Endothelial cell of umbilical vein (primary cell): ENCODE results near the gene GLRA1. TPM values are rescaled to one million over a fixed set of nuclear protein-coding genes. Genes with fewer than 3 reads are reported as not detected.

Experiments used
- BruUV-seq: library from RNA; stranded (reverse); fragments of 400-500 nt; replicated peaks from 2 replicates; lab custom pipeline; 2021; lab: Mats Ljungman, UMichigan
- CTCF ChIA-PET: fragments of 300-600, 350-600 bp; sonication (Branson Sonifier 250); formaldehyde crosslinking; loops from one replicate; lab custom pipeline; 2021; ENCODE audit warnings: antibody characterized with exemption, inconsistent platforms; lab: Charles Lee
- POLR2A ChIA-PET: fragments of 300-600, 350-600 bp; sonication (Branson Sonifier 250); formaldehyde crosslinking; loops from one replicate; lab custom pipeline; 2021; ENCODE audit warnings: antibody characterized with exemption, inconsistent platforms; lab: Charles Lee
- DNase-seq: peaks from one replicate; pipeline ENCODE4 v3.0.0-alpha.2; 2011; ENCODE audit warnings: low read depth, low spot score
- FAIRE-seq: peaks from 2 replicates; lab custom pipeline; 2011; peaks lifted over from hg19 to GRCh38; lab: Jason Lieb, UNC
- H2AFZ ChIP-seq: 2 replicates; pipeline ENCODE4 v1.6.0; 2012; ENCODE audit warnings: low read depth, low read length, control low read depth, inconsistent platforms
- H3K27ac ChIP-seq: 2 replicates; pipeline ENCODE4 v1.5.1; 2011; ENCODE audit warnings: low read depth, mild to moderate bottlenecking, control low read depth, low read length, moderate library complexity; ENCODE audit not compliant: insufficient read depth
- H3K27me3 ChIP-seq, 2 experiments: 2 replicates each; pipeline versions ENCODE4 v1.6.0 to v1.6.1; 2011; ENCODE audit warnings: low read length in 2 of 2, mixed read lengths in 1 of 2; ENCODE audit not compliant: control insufficient read depth in 2 of 2, insufficient read depth in 2 of 2
- H3K36me3 ChIP-seq, 2 experiments: 2 replicates in 1 of 2; 3 replicates in 1 of 2; pipeline ENCODE4 v1.5.1; 2011; ENCODE audit warnings: low read length in 2 of 2, mild to moderate bottlenecking in 1 of 2, moderate library complexity in 1 of 2; ENCODE audit not compliant: control insufficient read depth in 2 of 2, insufficient read depth in 2 of 2; ENCODE audit errors: extremely low read depth in 1 of 2
- H3K4me1 ChIP-seq: 3 replicates; pipeline ENCODE4 v1.5.1; 2011; ENCODE audit warnings: mild to moderate bottlenecking, low read length; ENCODE audit not compliant: control insufficient read depth, insufficient read depth; ENCODE audit errors: extremely low read depth
- H3K4me2 ChIP-seq: 2 replicates; pipeline ENCODE4 v1.6.1; 2011; ENCODE audit warnings: low read length, control low read depth, mixed read lengths; ENCODE audit not compliant: insufficient read depth
- H3K4me3 ChIP-seq, 3 experiments: fragments of 200-600 bp in 1 of 3; sonication (generic), shearing (Covaris generic) in 1 of 3; replicated peaks in 1 of 3; 2 replicates each; pipeline ENCODE4 v1.5.1; 2011 to 2016; ENCODE audit warnings: control low read depth in 3 of 3, low read length in 3 of 3, mild to moderate bottlenecking in 2 of 3, inconsistent platforms in 1 of 3, low read depth in 1 of 3, moderate library complexity in 1 of 3; ENCODE audit not compliant: insufficient read depth in 1 of 3
- H3K79me2 ChIP-seq: 2 replicates; pipeline ENCODE4 v1.6.0; 2012; ENCODE audit warnings: low read length, inconsistent platforms; ENCODE audit not compliant: control insufficient read depth, insufficient read depth
- H3K9ac ChIP-seq: replicated peaks from 2 replicates; pipeline ENCODE3; 2011; ENCODE audit warnings: low read length, control low read depth; ENCODE audit not compliant: insufficient read depth; ENCODE audit errors: extremely low read depth
- H3K9me1 ChIP-seq: replicated peaks from 3 replicates; pipeline ENCODE4 v1.6.0; 2011; ENCODE audit warnings: mild to moderate bottlenecking, low read length; ENCODE audit not compliant: control insufficient read depth, insufficient read depth; ENCODE audit errors: extremely low read depth
- H3K9me3 ChIP-seq: replicated peaks from 2 replicates; pipeline ENCODE4 v1.5.1; 2012; ENCODE audit warnings: low read length, inconsistent platforms; ENCODE audit not compliant: control insufficient read depth, insufficient read depth
- H4K20me1 ChIP-seq: replicated peaks from 2 replicates; pipeline ENCODE3; 2011; ENCODE audit warnings: mild to moderate bottlenecking, low read length; ENCODE audit not compliant: control insufficient read depth, insufficient read depth; ENCODE audit errors: extremely low read depth
- EZH2 ChIP-seq: IDR thresholded peaks from 2 replicates; pipeline ENCODE4 v1.6.1; 2012; ENCODE audit warnings: borderline replicate concordance, low read depth, mild to moderate bottlenecking, moderate library complexity, low read length, inconsistent platforms; ENCODE audit not compliant: severe bottlenecking
- FOS ChIP-seq: IDR thresholded peaks from 2 replicates; pipeline ENCODE4 v1.6.1; 2011; ENCODE audit warnings: mild to moderate bottlenecking, low read length, moderate library complexity, borderline replicate concordance; ENCODE audit not compliant: insufficient read depth
- GATA2 ChIP-seq: IDR thresholded peaks from 2 replicates; pipeline ENCODE4 v1.7.0; 2011; ENCODE audit warnings: low read depth, mild to moderate bottlenecking, moderate library complexity, mixed read lengths, low read length; ENCODE audit not compliant: insufficient read length, insufficient read depth
- JUN ChIP-seq: IDR thresholded peaks from 2 replicates; pipeline ENCODE4 v1.6.1; 2011; ENCODE audit warnings: borderline replicate concordance, low read depth; ENCODE audit not compliant: insufficient read length, insufficient read depth
- MYC ChIP-seq: IDR thresholded peaks from one replicate; pipeline ENCODE4 v1.6.1; 2011; ENCODE audit warnings: mild to moderate bottlenecking, low read depth, low read length
- POLR2A ChIP-seq: IDR thresholded peaks from 2 replicates; pipeline ENCODE4 v1.6.1; 2012; ENCODE audit warnings: low read depth, mild to moderate bottlenecking, control low read depth, low read length
- POLR2AphosphoS5 ChIP-seq: IDR thresholded peaks from 2 replicates; pipeline ENCODE4 v1.6.1; 2012; ENCODE audit warnings: low read depth, mild to moderate bottlenecking, control low read depth, low read length, moderate library complexity; ENCODE audit not compliant: insufficient read depth
- dilution Hi-C: fragments of 300-500 bp; cut with MboI; formaldehyde crosslinking; loops from one replicate; pipeline ENCODE4 v1.15.0; 2019; ENCODE audit warnings: low sequenced_read_pairs; ENCODE audit not compliant: extremely low pct_ligation_motif_present
- intact Hi-C: fragments of 100-400 bp; cut with micrococcal nuclease; formaldehyde crosslinking; loops from one replicate; pipeline ENCODE4 v1.10.0; 2022
- polyA plus RNA-seq, 4 experiments: library from polyadenylated mRNA; depleted of rRNA in 3 of 4; stranded (reverse) in 3 of 4; unstranded in 1 of 4; fragments of >200 nt; gene quantifications; 2 replicates each; pipeline versions ENCODE4 v1.2.1 to v1.2.3, GENCODE V29; 2011 to 2012; ENCODE audit warnings: missing spikeins in 1 of 4
- total RNA-seq: library from RNA; stranded (reverse); gene quantifications from 2 replicates; pipeline ENCODE4 v1.2.3, GENCODE V29; 2021
- TF ChIP-seq, protein P1 (sequence below), 2 donors: IDR thresholded peaks; 1 replicate in 1 of 2; 2 replicates in 1 of 2; pipeline ENCODE4 v1.5.1; 2011; ENCODE audit warnings: low read length in 2 of 2, mild to moderate bottlenecking in 2 of 2, moderate library complexity in 2 of 2, control low read depth in 1 of 2, inconsistent platforms in 1 of 2, low read depth in 1 of 2; ENCODE audit not compliant: insufficient read depth in 1 of 2; ENCODE audit errors: extremely low read depth in 1 of 2
- TF ChIP-seq, protein P2 (sequence below): IDR thresholded peaks from 2 replicates; pipeline ENCODE4 v1.6.1; 2011; ENCODE audit not compliant: insufficient read depth, insufficient read length

The GLRA1 gene
- total and polyA plus RNA-seq, 2 donors (not counting 3 experiments of a cell fraction or from before 2014, with no cell fraction given) = not detected

DNA sequence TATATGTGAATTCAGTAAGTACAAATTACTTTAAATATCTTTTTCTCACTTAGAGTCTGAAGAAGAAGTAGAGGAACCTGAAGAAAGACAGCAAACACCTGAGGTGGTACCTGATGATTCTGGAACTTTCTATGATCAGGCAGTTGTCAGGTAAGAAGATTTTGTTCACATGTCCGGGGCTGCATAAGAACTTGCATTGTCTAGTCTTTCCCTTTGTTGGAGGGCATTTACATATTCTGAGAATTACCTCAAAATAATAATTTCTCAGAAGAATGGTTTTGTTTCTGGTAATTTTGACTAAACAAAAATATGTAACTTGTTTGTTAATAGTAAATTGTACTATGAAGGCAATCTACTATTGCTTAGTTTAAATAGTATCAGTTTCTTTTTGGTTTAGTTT is 129.2 kb downstream of the GLRA1 start:
- no peak for DNase-seq

DNA sequence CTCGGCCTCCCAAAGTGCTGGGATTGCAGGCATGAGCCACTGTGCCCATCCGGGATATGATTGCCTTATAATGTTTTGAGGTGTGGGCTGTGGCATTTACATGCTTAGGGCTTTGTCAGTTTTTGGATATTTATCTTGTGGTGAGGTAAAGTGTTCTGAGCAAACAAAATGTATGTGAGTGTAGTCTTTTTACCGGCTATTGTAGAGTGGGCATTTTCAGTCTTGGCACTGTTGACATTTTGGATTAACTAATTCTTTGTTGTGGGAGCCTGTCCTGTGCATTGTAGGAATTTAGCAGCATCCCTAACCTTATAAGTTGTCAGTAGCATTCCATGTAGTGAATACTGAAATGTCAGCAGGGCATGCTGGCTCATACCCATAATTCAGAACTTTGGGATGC is 131.3 kb downstream of the GLRA1 start:
- CTCF ChIA-PET = interaction anchor here (1.4 kb wide), 1 partner anchor 13 kb away, joined by 3 read pairs; no protein-coding TSS in a partner anchor
- peaks cover 30 to 31% of the 10 kb centered on the region in 2 experiments for H3K36me3 ChIP-seq

More for the DNA sequence above, 129.2 kb downstream of the GLRA1 start:
- Histone ChIP-seq H3K9ac (no peak overlapping the region), H3K36me3 (peaks cover 30 to 31% of the 10 kb centered on the region in 2 experiments), H3K9me3 (no peaks in the 10 kb centered on the region), H4K20me1 (no peaks in the 10 kb centered on the region), H2AFZ (no peak overlapping the region), H3K9me1 (no peaks in the 10 kb centered on the region), H3K27me3 (no peaks in the 10 kb centered on the region), H3K27ac (no peak overlapping the region), H3K4me3 (no peak overlapping the region), H3K4me1 (peaks cover 5% of the 10 kb centered on the region), H3K4me2 (no peak overlapping the region), H3K79me2 (peaks cover 93% of the 10 kb centered on the region)
- dilution Hi-C loops (no loop called here), intact Hi-C loops (no loop called here)
- POLR2A ChIA-PET = no interaction called here
- CTCF ChIA-PET = no interaction called here
- BruUV-seq = no TSS peak
- no peak for FAIRE-seq
- TF ChIP-seq, protein P1, sequence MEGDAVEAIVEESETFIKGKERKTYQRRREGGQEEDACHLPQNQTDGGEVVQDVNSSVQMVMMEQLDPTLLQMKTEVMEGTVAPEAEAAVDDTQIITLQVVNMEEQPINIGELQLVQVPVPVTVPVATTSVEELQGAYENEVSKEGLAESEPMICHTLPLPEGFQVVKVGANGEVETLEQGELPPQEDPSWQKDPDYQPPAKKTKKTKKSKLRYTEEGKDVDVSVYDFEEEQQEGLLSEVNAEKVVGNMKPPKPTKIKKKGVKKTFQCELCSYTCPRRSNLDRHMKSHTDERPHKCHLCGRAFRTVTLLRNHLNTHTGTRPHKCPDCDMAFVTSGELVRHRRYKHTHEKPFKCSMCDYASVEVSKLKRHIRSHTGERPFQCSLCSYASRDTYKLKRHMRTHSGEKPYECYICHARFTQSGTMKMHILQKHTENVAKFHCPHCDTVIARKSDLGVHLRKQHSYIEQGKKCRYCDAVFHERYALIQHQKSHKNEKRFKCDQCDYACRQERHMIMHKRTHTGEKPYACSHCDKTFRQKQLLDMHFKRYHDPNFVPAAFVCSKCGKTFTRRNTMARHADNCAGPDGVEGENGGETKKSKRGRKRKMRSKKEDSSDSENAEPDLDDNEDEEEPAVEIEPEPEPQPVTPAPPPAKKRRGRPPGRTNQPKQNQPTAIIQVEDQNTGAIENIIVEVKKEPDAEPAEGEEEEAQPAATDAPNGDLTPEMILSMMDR (IDR thresholded peaks at IDR 0.05; ENCODE audit: extremely low read depth in 1 of 2, insufficient read depth in 1 of 2, low read depth in 1 of 2, low read length in 2 of 2) = no peak
- no peak for TF ChIP-seq GATA2

More for the DNA sequence above, 131.3 kb downstream of the GLRA1 start:
- H3K4me3 ChIP-seq = no peak overlapping the region
- no peak overlapping the region for H3K9ac ChIP-seq
- H4K20me1 ChIP-seq = no peaks in the 10 kb centered on the region
- H3K79me2 ChIP-seq = peaks cover 95% of the 10 kb centered on the region
- DNase-seq = no peak
- H3K4me2 ChIP-seq = no peak overlapping the region
- no peak overlapping the region for H3K27ac ChIP-seq
- no peak for TF ChIP-seq JUN
- no peak for TF ChIP-seq EZH2
- TF ChIP-seq FOS = no peak
- TF ChIP-seq, protein P1 (IDR thresholded peaks at IDR 0.05; ENCODE audit: extremely low read depth in 1 of 2, insufficient read depth in 1 of 2, low read depth in 1 of 2, low read length in 2 of 2) = no peak
- TF ChIP-seq POLR2A = no peak
- TF ChIP-seq POLR2AphosphoS5 = no peak
- no peak for TF ChIP-seq MYC
- TF ChIP-seq GATA2 = no peak
- TF ChIP-seq, protein P2, sequence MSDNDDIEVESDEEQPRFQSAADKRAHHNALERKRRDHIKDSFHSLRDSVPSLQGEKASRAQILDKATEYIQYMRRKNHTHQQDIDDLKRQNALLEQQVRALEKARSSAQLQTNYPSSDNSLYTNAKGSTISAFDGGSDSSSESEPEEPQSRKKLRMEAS = no peak
- FAIRE-seq = no peak
- POLR2A ChIA-PET = no interaction called here
- no peaks in the 10 kb centered on the region for H3K27me3 ChIP-seq
- BruUV-seq = no TSS peak
- no peak overlapping the region for H2AFZ ChIP-seq
- H3K9me3 ChIP-seq = no peaks in the 10 kb centered on the region
- no peaks in the 10 kb centered on the region for H3K4me1 ChIP-seq
- H3K9me1 ChIP-seq = no peaks in the 10 kb centered on the region
- intact Hi-C loops (no loop called here), dilution Hi-C loops (no loop called here)
